Measurements from ENCODE around the gene GEMIN7. TPM values are rescaled to one million over a fixed set of nuclear protein-coding genes. Genes with fewer than 3 reads are reported as not detected.

The GEMIN7 gene
- polyA plus RNA-seq, 1 donor (not counting 4 experiments of a cell fraction or from before 2014, with no cell fraction given), result 23.7 TPM

DNA sequence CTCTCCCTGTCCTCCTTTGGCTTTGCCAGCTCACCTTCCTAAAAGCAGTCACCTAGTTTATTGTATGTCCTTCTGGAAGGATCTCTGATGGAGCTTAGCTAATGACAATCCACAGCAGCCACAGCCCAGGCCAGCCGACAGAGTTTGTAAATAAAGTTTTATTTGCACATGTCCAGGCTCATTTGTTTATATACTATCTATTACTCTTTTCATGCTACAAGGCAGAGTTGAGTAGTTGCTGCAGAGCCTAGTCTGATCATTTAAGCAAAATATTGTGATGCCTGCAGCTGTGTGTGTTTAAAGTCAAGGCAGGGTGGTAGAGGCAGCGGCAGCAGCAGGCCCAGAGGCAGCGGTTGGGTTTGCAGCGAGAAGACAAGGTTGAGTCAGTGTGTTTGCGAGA lies 49.1 kb downstream of the GEMIN7 start:
- Histone ChIP-seq H3K27ac (ENCODE audit: control insufficient read depth, insufficient read depth, low read length) (no peak overlapping the region), H3K36me3 (ENCODE audit: control insufficient read depth in 2 of 2, extremely low read depth in 1 of 2, insufficient read depth in 2 of 2, low read length in 2 of 2) (peaks cover 0 to 5% of the 10 kb centered on the region in 2 experiments), H4K20me1 (ENCODE audit: control insufficient read depth, extremely low read depth, insufficient read depth, low read length) (peaks cover 6% of the 10 kb centered on the region), H3K4me2 (ENCODE audit: control insufficient read depth, extremely low read depth, insufficient read depth, low read depth, low read length) (no peak overlapping the region), H3K9ac (ENCODE audit: control insufficient read depth, extremely low read depth, insufficient read depth, low read length) (no peak overlapping the region), H3K4me3 (ENCODE audit: control insufficient read depth in 2 of 3, extremely low read depth in 1 of 3, insufficient read depth in 2 of 3, low read depth in 1 of 3, low read length in 3 of 3) (no peak overlapping the region), H3K27me3 (ENCODE audit: control insufficient read depth, extremely low read depth, insufficient read depth, low read length) (no peaks in the 10 kb centered on the region), H3K4me1 (ENCODE audit: control insufficient read depth, extremely low read depth, insufficient read depth, low read length) (peaks cover 13% of the 10 kb centered on the region), H2AFZ (ENCODE audit: control insufficient read depth, low read length) (no peak overlapping the region), H3K9me3 (ENCODE audit: control insufficient read depth, low read depth, low read length) (no peaks in the 10 kb centered on the region), H3K9me1 (ENCODE audit: control insufficient read depth, extremely low read depth, insufficient read depth, low read length) (peaks cover 4% of the 10 kb centered on the region), H3K79me2 (ENCODE audit: control insufficient read depth, insufficient read depth, low read length) (peaks cover 50% of the 10 kb centered on the region)
- no peak for DNase-seq (ENCODE audit: low read depth, low spot score)
- no peak for TF ChIP-seq EZH2 (IDR thresholded peaks at IDR 0.05; ENCODE audit: low read length)
- TF ChIP-seq, protein P1, sequence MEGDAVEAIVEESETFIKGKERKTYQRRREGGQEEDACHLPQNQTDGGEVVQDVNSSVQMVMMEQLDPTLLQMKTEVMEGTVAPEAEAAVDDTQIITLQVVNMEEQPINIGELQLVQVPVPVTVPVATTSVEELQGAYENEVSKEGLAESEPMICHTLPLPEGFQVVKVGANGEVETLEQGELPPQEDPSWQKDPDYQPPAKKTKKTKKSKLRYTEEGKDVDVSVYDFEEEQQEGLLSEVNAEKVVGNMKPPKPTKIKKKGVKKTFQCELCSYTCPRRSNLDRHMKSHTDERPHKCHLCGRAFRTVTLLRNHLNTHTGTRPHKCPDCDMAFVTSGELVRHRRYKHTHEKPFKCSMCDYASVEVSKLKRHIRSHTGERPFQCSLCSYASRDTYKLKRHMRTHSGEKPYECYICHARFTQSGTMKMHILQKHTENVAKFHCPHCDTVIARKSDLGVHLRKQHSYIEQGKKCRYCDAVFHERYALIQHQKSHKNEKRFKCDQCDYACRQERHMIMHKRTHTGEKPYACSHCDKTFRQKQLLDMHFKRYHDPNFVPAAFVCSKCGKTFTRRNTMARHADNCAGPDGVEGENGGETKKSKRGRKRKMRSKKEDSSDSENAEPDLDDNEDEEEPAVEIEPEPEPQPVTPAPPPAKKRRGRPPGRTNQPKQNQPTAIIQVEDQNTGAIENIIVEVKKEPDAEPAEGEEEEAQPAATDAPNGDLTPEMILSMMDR (optimal IDR thresholded peaks at IDR 0.05 in 1 of 3, IDR thresholded peaks at IDR 0.05 in 1 of 3, conservative IDR thresholded peaks at IDR 0.05 in 1 of 3; ENCODE audit: extremely low read depth in 1 of 3, insufficient read depth in 2 of 3, low read length in 3 of 3), result no peak
- FAIRE-seq, result no peak
- dilution Hi-C loops (cut with MboI; ENCODE audit: extremely low pct_ligation_motif_present, low sequenced_read_pairs), result no loop called here

DNA sequence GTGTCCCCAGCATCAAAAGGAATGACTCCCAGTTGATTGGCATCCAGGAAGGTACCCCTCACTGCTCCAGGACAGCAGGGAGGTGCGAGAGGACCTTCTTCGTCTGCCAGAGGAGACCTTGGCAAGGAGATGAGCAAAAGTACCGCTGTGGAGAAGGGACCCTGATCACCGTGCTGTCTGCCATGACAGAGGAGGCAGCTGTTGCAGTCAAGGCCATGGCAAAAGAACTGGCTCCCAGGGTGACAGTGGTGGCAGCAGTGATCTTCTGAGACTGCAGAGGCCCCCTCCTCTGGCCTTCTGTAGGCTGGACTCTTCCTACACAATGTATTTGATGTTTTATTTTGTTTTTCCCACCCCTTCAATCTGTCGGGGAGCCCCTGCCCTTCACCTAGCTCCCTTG lies 49.7 kb downstream of the GEMIN7 start:
- Histone ChIP-seq H3K4me1 (ENCODE audit: control insufficient read depth, extremely low read depth, insufficient read depth, low read length) (peaks cover 7% of the 10 kb centered on the region), H3K9ac (ENCODE audit: control insufficient read depth, extremely low read depth, insufficient read depth, low read length) (no peak overlapping the region), H3K4me2 (ENCODE audit: control insufficient read depth, extremely low read depth, insufficient read depth, low read depth, low read length) (no peak overlapping the region), H2AFZ (ENCODE audit: control insufficient read depth, low read length) (no peak overlapping the region), H4K20me1 (ENCODE audit: control insufficient read depth, extremely low read depth, insufficient read depth, low read length) (peaks cover 6% of the 10 kb centered on the region), H3K4me3 (ENCODE audit: control insufficient read depth in 2 of 3, extremely low read depth in 1 of 3, insufficient read depth in 2 of 3, low read depth in 1 of 3, low read length in 3 of 3) (no peak overlapping the region), H3K9me3 (ENCODE audit: control insufficient read depth, low read depth, low read length) (no peaks in the 10 kb centered on the region), H3K9me1 (ENCODE audit: control insufficient read depth, extremely low read depth, insufficient read depth, low read length) (peaks cover under 1% of the 10 kb centered on the region), H3K27ac (ENCODE audit: control insufficient read depth, insufficient read depth, low read length) (no peak overlapping the region), H3K27me3 (ENCODE audit: control insufficient read depth, extremely low read depth, insufficient read depth, low read length) (no peaks in the 10 kb centered on the region), H3K79me2 (ENCODE audit: control insufficient read depth, insufficient read depth, low read length) (peaks cover 51% of the 10 kb centered on the region), H3K36me3 (ENCODE audit: control insufficient read depth in 2 of 2, extremely low read depth in 1 of 2, insufficient read depth in 2 of 2, low read length in 2 of 2) (peaks cover 0 to 8% of the 10 kb centered on the region in 2 experiments)
- no peak for FAIRE-seq
- TF ChIP-seq, protein P1 (optimal IDR thresholded peaks at IDR 0.05 in 1 of 3, IDR thresholded peaks at IDR 0.05 in 1 of 3, conservative IDR thresholded peaks at IDR 0.05 in 1 of 3; ENCODE audit: extremely low read depth in 1 of 3, insufficient read depth in 2 of 3, low read length in 3 of 3), result no peak
- TF ChIP-seq EZH2 (IDR thresholded peaks at IDR 0.05; ENCODE audit: low read length), result no peak
- dilution Hi-C loops (cut with MboI; ENCODE audit: extremely low pct_ligation_motif_present, low sequenced_read_pairs), result no loop called here
- no peak for DNase-seq (ENCODE audit: low read depth, low spot score)
